GM19023 (cell line): ENCODE results near the gene IL2RG.

Source experiments
- ATAC-seq: cut with Tn5 transposase; IDR thresholded peaks from one replicate; pipeline ENCODE4 v1.9.1; 2021; ENCODE audit warnings: mild to moderate bottlenecking, moderate library complexity; ENCODE audit not compliant: unreplicated experiment

Gene IL2RG

DNA sequence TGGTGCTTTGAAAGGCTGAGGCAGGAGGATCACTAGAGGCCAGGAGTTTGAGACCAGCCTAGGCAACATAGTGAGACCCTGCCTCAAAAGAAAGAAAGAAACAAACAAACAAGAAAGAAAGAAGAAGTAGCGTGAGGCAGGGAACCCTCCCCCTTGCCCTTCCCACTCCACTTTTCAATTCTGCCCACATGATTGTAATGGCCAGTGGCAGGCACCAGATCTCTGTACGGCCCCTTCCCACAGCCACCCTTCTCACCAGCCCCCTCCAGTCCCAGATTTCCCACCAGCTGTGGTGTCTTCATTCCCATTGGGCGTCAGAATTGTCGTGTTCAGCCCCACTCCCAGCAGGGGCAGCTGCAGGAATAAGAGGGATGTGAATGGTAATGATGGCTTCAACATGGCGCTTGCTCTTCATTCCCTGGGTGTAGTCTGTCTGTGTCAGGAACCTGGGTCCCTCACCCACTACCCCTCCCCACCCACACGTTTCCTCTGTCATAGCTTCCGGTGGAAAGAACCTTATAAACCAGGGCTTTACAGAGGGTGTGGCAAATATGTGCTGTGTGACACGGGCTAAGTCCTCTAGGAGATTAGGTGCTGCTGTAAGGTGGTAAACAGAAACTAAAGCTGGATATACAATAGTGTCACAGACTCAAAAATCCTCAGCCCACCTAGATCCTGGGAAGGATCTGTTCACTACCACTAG, at the start of gene IL2RG:
TSS of gene IL2RG (minus strand) at position 437 of the 703 bp plus-strand sequence. CDS start at position 399, 38 bp downstream.
- peak; percentile 92 for ATAC-seq

DNA sequence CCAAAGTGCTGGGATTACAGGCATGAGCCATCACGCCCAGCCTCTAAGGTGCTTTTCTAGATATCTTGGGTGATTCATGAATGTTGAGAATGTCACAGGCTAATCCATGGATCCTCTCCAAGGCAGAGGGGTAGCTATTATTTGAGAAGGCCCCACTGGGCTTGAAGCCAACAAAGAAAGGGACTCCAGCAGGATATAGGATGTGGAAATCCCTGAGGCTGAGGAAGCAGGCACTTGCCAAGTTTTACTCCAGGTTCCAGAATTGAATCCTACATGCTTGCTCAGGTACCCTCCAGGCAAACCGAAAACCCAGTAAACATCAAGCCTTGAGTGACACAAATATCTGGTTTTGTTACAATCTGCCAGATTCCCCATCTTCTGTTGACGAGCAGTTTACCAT, 49.1 kb upstream of the IL2RG start:
- ATAC-seq: no peak

DNA sequence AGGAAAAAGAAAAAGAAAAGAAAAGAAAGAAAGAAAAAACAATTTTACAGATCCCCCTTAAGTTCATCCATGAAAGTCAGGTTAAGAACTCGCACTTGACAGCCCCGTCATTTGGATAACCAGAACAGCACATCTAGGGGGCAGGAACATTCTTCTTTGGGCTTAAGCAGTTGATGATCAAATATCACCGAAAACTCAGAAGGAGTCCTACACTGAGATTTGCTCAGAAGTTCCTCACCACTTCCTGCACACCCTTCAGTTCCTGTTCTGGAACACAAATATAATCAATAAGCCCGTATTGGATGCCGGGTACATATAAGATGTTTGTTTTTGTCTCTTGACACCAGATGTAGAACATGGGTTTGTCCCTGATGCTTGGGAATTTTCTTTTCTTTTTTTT, 48.0 kb upstream of the IL2RG start:
- no peak for ATAC-seq

DNA sequence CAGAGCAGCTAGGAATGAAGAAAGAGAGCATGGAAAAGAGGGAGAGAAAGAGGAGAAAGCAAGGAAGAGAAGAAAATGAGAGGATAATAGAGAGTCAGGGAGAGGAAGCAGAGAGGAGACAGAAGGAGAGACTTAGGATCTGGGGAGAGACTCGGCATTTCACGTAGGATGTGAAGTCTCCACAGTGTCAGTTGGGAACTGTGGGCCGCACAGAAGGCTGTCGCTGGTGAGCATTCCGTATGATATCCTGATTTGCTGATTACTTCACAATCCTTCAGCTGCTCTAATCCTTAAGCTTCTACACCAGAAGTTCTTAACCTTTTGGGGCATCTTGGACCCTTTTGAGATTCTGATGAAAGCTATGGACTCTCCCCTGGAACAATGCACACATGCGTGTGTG, 47.2 kb upstream of the IL2RG start:
- ATAC-seq: no peak

DNA sequence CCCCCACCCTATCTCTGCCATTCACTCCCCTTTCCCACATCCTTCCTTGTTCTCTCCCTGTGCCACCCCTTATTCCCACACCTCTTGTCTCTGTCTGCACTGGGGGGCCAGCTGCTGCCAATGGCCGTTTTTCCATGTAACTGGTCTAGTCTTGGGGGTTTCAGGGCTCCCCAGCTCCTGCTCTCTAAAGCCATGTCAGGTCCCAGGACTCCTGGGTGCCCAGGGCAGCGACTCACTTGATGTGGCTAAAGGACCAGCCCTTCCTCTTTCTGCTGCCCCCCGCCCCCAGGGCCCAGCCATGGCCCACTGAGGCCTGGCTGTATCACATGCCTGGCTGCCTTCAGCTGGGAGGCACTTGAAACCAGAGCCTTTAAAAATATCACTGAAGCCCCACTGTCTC, 43.3 kb upstream of the IL2RG start:
- ATAC-seq: no peak

DNA sequence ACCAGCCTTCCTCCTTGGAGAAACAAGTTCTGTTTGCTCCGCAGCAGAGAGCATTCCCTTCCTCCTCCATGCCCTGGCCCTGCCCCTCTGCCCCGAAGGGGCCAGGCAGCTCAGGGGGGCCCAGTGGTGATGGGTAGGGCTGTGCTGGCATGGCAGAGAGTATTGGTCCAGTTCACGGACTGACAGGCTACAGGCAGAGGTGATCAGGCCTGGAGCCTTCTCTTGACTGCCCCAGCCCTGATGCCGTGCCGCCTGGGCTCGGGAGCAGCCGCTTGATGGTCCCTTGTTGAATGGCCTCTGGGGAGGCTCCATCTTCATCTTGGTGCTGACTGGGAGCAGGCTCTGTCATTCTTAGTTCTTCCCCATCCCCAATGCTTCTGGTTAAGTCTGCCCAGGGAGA, 42.8 kb upstream of the IL2RG start:
- ATAC-seq: no peak

DNA sequence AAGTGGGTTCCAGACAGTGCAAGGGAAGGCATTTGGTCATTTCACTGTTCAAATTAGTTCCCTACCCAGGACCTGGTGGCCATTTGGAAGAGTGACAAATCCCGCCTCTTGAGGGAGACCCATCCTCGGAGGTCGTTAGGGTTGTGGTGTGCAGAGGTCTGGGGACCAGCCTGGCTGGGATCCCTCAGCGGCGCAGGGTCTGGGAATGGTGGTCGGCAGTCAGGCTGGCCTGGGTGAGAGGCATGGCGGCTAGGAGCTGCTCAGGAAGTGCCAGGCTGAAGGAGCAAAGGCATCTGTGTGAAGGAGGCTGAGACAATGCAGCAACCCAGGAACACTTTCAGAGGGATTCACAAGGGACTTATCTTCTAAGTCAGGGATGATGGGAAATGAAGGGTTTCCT, 40.0 kb upstream of the IL2RG start:
- no peak for ATAC-seq

DNA sequence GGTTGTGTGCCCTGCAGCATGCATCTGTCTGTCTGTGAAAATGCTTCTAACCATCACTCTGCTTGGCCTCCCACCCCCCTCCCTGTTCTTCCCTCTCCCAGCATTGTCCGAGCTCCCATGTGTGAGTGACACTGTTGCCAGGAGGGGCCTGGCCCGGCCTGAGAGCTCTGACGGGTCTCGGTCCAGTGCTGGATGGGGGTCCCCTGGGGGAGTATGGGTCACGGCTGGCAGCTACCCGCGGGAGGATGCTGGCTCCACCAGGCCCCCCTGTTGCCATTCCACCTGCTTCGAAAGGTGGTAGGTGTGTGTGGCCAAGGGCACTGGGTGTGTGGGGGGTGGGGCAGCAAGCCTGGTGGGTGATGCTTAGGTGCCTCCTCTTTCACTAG, 36.9 kb upstream of the IL2RG start:
- no peak for ATAC-seq

DNA sequence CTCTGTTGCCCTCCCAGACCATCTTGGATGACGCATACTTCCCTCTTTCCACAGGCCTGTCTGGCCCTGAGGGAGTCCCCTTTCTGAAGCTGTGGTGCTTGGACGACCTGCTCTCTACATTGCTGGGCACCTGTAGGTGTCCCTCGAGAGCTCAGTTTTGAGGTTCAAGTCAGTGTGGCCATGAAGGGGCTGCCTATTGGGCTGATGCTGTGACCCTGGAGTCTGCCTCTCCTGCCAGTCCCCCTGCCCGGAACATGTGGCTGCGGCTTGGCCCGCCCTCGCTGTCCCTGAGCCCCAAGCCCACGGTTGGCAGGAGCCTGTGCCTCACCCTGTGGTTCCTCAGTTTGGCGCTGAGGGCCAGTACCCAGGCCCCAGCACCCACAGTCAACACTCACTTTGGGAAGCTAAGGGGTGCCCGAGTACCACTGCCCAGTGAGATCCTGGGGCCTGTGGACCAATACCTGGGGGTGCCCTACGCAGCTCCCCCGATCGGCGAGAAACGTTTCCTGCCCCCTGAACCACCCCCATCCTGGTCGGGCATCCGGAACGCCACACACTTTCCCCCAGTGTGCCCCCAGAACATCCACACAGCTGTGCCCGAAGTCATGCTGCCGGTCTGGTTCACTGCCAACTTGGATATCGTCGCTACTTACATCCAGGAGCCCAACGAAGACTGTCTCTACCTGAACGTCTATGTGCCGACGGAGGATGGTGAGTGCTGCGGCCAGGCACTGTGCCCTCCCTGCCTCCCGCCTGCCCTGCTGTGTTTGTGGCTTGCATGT, 36.3 kb upstream of the IL2RG start:
- no peak for ATAC-seq

DNA sequence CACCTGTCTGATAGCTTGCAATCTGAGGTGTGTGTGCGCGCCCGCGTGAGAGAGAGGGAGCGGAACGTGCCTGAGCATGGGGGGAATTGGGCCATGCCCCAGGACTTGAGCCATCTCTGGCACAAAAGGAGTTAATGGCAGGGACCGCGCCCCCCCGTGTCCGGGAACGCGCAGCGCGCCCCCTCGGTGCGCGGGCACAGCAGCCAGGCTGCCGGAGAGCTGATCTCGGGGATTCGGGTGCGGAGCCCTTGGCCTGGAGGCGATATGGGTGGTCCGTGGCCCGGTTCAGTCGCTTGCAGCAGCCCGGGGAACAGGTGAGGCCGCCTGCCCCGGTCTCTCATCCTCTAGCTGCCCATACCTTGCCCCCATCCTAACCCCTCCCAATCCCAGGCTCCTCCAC, 33.3 kb upstream of the IL2RG start, which contains the start of gene NLGN3:
TSS of gene NLGN3 (plus strand) at position 191 of the 400 bp plus-strand sequence. CDS start 2,909 bp downstream, outside the sequence.
- no peak for ATAC-seq

DNA sequence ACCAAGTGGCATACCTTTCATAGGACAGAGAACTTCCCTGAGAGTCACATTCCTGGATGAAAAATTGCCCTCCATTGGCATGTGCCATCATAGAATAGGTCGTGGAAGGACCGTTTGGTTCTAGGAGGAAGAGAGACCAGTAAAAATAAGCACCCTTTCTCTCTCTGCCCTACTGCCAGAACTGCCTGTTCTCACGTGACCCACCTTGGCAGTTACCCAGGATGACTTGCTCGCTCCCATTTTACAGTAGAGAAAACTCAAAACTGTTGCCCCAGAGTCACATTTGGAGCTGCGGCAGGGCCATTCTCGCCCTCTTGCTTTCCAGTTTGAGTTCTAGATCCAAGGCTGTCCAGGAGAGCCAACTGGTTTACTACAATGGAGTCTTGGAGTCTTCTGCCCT, 32.1 kb upstream of the IL2RG start:
- no peak for ATAC-seq

DNA sequence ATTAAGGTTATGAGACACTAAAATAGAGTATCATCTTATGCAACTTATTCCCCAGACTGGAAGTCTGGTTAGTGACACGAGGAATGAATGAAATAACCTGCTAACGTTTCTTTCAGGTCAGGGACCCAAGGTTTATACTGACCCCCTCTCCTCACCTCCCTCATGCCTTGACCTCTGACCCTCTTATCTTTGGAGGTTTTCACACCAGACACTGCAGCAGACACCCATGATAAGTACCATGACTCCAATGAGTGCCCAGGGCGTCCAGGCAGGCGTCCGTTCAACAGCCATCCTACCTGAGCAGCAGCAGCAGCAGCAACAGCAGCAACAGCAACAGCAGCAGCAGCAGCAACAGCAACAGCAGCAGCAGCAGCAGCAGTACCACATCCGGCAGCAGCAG, 29.1 kb upstream of the IL2RG start:
- ATAC-seq: no peak

DNA sequence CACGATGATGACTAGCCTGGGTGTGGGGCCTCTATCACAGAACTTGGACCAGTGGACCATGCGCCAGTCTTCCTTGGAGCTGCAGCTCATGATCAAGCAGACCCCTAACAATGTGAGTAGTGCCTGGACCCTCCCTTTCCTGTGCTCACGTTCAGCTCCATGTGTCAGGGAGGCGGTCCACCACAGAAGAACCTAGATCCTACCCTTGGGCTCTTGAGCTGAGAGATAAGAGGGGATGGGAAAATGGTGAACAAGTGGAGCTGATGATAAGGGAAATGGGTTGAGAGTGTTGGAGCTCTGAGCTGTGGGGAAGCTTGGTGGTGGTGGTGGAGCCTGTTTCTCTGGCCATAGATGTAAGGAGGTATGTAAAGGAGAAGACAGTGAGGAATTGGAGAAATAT, 20.1 kb upstream of the IL2RG start:
- no peak for ATAC-seq

DNA sequence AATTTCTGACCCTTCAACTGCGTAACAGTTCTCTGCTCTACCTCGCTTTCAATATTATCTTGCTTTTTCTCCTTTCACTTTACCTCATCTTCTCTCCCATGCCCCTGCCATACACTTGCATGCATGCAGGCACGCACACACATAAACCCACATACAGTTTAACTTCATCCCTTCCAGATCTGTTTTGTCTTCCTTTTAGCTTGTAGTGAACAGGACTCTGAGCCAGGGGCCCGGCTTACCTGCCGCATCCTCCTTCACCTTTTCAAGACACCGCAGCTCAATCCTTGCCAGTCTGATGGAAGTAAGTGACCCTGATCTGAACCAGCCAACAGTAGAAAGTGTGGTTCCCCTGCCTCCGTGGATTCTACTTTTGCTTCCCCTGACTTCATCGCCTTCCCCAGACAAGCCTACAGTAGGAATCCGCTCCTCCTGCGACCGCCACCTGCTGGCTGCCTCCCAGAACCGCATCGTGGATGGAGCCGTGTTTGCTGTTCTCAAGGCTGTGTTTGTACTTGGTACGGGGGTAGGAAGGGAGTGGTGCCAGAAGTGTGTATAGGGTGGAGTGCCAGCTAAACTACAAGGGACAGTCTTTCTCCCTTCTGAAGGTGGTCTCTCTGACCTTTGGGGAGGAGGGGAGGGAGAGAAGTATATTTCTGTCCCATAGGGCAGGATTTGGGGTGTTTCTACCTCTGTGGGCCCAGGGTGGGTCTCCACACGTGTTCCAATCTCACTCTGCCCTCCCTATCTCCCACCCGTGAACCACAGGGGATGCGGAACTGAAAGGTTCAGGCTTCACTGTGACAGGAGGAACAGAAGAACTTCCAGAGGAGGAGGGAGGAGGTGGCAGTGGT, 17.8 kb upstream of the IL2RG start:
- no peak for ATAC-seq

DNA sequence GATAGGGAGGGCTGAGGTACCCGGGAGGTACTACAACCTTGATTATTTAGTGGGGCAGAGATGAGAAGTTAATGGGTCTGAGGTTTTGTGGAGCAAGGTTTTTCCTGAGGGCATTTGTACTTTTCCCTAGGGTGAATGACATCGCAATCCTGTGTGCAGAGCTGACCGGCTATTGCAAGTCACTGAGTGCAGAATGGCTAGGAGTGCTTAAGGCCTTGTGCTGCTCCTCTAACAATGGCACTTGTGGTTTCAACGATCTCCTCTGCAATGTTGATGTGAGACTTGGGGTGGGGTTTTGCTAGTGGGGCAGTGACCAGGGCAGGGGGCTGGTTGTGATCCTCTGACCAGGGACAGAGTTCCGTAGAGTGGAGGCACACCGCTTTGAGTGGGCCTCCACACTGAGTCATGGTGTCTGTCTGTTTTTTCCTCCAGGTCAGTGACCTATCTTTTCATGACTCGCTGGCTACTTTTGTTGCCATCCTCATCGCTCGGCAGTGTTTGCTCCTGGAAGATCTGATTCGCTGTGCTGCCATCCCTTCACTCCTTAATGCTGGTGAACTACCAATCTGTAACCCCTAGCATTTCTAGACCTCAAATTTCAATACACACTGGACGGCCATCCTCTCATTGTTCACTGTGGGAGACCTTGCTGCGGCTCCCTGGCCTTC, 16.9 kb upstream of the IL2RG start:
- ATAC-seq: no peak

DNA sequence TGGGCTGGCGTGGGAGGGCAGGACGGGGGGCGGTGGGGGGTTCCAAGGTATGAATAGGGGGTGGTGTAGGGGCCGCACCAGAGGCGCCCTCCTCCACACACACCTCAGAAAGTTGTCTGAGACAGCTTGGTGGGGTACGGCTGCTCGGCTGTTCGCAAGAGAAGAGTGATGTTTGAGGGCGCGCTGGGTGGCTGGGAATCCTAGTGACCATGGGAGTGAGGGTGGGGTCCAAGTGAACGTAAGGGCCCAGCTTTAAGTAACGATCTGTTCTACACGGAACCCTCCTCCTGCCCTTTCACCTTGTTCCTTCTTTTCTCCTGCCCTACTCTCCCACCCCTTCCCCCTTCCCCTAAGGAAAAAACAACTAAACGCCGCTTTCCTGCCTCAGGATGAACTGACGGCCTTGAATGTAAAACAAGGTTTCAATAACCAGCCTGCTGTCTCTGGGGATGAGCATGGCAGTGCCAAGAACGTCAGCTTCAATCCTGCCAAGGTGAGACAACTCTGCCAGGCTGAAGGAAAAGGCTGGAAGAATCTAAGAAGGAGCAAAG, 7.7 kb upstream of the IL2RG start:
- no peak for ATAC-seq

DNA sequence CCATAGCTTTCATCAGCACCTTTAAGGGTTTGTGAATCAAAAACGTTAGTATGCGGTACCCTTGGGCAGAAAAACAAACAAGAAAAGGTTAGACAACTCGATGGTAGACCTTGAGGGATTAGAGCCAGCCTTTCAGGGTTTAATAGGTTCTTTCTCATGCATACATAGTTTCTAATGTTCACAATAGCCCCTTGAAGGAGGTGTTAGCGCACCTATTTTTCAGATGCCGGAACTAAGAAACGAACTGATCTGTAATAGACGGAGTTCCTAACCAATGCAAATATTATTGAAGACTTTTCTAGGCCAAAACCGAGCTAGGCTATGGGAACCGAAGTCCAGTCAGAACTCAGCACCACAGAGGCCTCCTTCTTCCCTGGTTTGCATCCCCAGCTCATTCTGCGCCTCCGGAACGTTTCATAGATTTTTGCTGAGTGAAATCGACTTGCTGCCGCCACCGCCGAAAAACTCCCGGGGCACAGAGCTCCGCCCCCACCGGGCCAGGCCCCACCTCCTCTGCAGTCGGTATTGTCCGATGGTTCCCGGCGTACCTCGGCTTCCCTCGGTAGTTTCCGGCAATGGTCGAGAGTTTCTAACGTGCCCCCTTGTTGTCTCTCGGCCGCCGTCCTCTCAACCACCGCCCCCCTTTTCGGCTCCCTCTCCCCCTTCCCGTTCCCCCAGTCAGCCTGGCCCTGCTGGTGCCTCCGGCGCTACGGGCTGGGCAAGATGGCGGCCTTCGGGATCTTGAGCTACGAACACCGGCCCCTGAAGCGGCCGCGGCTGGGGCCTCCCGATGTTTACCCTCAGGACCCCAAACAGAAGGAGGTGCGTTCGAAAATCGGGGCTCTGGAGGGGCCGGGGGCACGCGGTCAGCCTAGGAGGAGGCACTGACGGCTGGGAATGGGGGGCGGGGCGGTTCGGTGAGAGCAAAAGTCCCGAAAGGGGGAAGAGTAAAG, 6.9 kb upstream of the IL2RG start, which contains the start of gene MED12:
TSS of gene MED12 (plus strand) at position 565 of the 953 bp plus-strand sequence. CDS start at position 724, 159 bp downstream.
- ATAC-seq: peak; percentile 85

DNA sequence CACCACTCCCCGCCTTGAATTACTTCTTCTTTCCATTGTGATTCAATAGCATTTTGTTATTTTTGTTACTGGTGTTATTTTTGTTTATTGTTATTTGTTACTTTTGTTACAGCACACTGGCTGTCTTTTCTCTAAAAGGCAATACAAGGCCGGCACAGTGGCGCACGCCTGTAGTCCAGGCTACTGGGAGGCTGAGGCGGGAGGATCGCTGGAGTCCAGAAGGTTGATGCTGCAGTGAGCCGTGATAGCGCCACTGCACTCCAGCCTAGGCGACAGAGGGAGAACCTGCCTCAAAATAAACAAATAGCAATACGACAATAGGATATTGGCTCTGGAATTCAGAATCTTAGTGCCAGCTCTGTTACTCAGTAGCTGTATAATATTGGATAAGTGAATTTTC, 6.0 kb upstream of the IL2RG start:
- ATAC-seq: no peak

DNA sequence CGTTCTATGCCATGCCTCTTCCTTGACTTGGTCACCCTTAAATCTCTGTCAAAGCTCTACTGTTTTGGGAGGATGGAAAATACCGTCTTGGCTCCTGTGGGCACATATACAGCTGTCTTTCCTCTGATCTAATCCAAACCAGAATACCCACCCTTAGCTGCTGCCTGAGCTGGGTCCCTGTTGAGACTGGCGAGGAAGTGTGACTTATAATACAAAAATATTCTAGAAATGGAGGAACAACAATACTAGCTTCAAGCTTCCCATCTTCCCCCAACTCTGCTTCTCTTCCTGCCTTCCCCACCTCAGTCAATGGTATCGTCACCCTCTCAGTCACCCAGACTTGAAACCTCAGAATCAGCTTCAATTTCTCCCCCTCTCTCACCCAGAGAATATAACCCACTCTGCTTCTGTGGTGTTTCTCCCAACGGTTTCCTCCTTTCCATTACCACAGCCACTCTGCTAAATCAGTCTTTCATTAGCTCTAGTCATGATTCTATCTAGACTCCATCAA, 599 bp upstream of the IL2RG start:
- ATAC-seq: peak; percentile 21
